GM12878 (cell line): ENCODE measurements around the gene POLR2F. TPM values are rescaled to one million over a fixed set of nuclear protein-coding genes. Genes with fewer than 3 reads are reported as not detected.
"Not testable (repeated sequence)": the region's sequence is repeated elsewhere in the genome, so short reads cannot be mapped to it uniquely, and the experiment has no call there.

Source experiments
- ATAC-seq: fragments of 200-7000 bp; cut with Tn5 transposase; 3 replicates; pipeline ENCODE4 v1.9.1; 2020; ENCODE audit warnings: mild to moderate bottlenecking, moderate library complexity
- BruUV-seq: library from RNA; stranded (reverse); fragments of 400-500 nt; replicated peaks from 2 replicates; lab custom pipeline; 2021; lab: Mats Ljungman, UMichigan
- CTCF ChIA-PET: fragments of 300-600 bp; sonication (Branson Sonifier 250); formaldehyde crosslinking; extraction: SDS; loops from one replicate; lab custom pipeline; 2021; ENCODE audit warnings: inconsistent platforms; lab: Yijun Ruan, JAX
- POLR2A ChIA-PET: fragments of 350-600 bp; formaldehyde crosslinking; extraction: SDS; loops from one replicate; lab custom pipeline; 2021; ENCODE audit warnings: inconsistent platforms; lab: Charles Lee
- RAD21 ChIA-PET: fragments of 300-600 bp; sonication (Branson Sonifier 250); formaldehyde crosslinking; loops from one replicate; lab custom pipeline; 2023; ENCODE audit warnings: antibody characterized with exemption; ENCODE audit not compliant: unreplicated experiment; lab: Charles Lee
- SMC1A ChIA-PET: fragments of 300-600 bp; sonication (Branson Sonifier 250); formaldehyde crosslinking; loops from one replicate; lab custom pipeline; 2023; ENCODE audit not compliant: unreplicated experiment, uncharacterized antibody; lab: Charles Lee
- DNase-seq: peaks from one replicate; pipeline ENCODE4 v3.0.0-alpha.2; 2011; ENCODE audit warnings: low read depth, low spot score
- FAIRE-seq: peaks from 3 replicates; lab custom pipeline; 2011; peaks lifted over from hg19 to GRCh38; lab: Jason Lieb, UNC
- H2AFZ ChIP-seq: 2 replicates; pipeline ENCODE4 v1.6.0; 2011; ENCODE audit warnings: low read depth, low read length, control low read depth; ENCODE audit not compliant: control insufficient read depth
- H3K27ac ChIP-seq: 2 replicates; pipeline ENCODE4 v1.5.1; 2011; ENCODE audit warnings: control low read depth; ENCODE audit not compliant: control insufficient read depth, insufficient read depth
- H3K27me3 ChIP-seq, 2 experiments: replicated peaks in 1 of 2; 2 replicates each; pipeline versions ENCODE4 v1.6.0 to v1.6.1; 2011; ENCODE audit warnings: low read length in 1 of 2; ENCODE audit not compliant: control insufficient read depth in 2 of 2, insufficient read depth in 2 of 2
- H3K36me3 ChIP-seq, 2 experiments: 2 replicates each; pipeline ENCODE4 v1.5.1; 2011; ENCODE audit warnings: low read length in 1 of 2; ENCODE audit not compliant: control insufficient read depth in 2 of 2, insufficient read depth in 2 of 2
- H3K4me1 ChIP-seq: 2 replicates; pipeline ENCODE4 v1.6.1; 2011; ENCODE audit warnings: mild to moderate bottlenecking, low read length, moderate library complexity, mixed read lengths; ENCODE audit not compliant: control insufficient read depth, insufficient read depth
- H3K4me2 ChIP-seq: 2 replicates; pipeline ENCODE4 v1.6.0; 2011; ENCODE audit warnings: control low read depth; ENCODE audit not compliant: control insufficient read depth, insufficient read depth
- H3K4me3 ChIP-seq: fragments of 200-600 bp; sonication (generic); 2 replicates; pipeline ENCODE4 v1.5.1; 2016
- H3K79me2 ChIP-seq: 2 replicates; pipeline ENCODE4 v1.6.0; 2011; ENCODE audit warnings: low read length; ENCODE audit not compliant: control insufficient read depth, insufficient read depth
- H3K9ac ChIP-seq: 2 replicates; pipeline ENCODE4 v1.8.0; 2011; ENCODE audit warnings: low read length, control low read depth, mixed read lengths; ENCODE audit not compliant: control insufficient read depth, insufficient read depth
- H3K9me3 ChIP-seq: replicated peaks from 3 replicates; pipeline ENCODE4 v1.5.1; 2011; ENCODE audit warnings: mild to moderate bottlenecking, low read length; ENCODE audit not compliant: control insufficient read depth, insufficient read depth
- H4K20me1 ChIP-seq: 2 replicates; pipeline ENCODE4 v1.6.0; 2011; ENCODE audit not compliant: control insufficient read depth, insufficient read depth
- BRCA1 ChIP-seq: IDR thresholded peaks from 2 replicates; pipeline ENCODE4 v1.6.1; 2011; ENCODE audit warnings: low read depth, low read length, improper control_type of control experiment
- KAT2A ChIP-seq: conservative IDR thresholded peaks from 2 replicates; pipeline ENCODE4 v1.6.1; 2011; ENCODE audit warnings: low read depth, low read length; ENCODE audit not compliant: control insufficient read depth
- PAX5 ChIP-seq: IDR thresholded peaks from 2 replicates; pipeline ENCODE4 v1.6.1; 2011; ENCODE audit warnings: low read depth, low read length, borderline replicate concordance
- POLR2AphosphoS5 ChIP-seq: IDR thresholded peaks from 2 replicates; pipeline ENCODE4 v1.6.1; 2011; ENCODE audit warnings: mild to moderate bottlenecking, low read length, inconsistent platforms
- SREBF1 ChIP-seq: IDR thresholded peaks from 2 replicates; pipeline ENCODE4 v1.6.1; 2012; ENCODE audit warnings: mild to moderate bottlenecking, low read length
- WGBS: methylation state at CpG from one replicate; pipeline ENCODE4 v1.1.6; 2016; ENCODE audit warnings: low lambda C conversion rate; ENCODE audit not compliant: insufficient replicate concordance, insufficient coverage; ENCODE audit errors: missing lambda C conversion rate; 5-methylcytosine and 5-hydroxymethylcytosine counted together
- in situ Hi-C: fragments of 300-500 bp; cut with MboI; formaldehyde crosslinking; loops from 9 replicates; pipeline ENCODE4 v1.14.3; 2018; ENCODE audit warnings: mixed read lengths
- intact Hi-C: fragments of 100-400 bp; cut with micrococcal nuclease; formaldehyde crosslinking; loops from one replicate; pipeline ENCODE4 v1.14.2; 2022; ENCODE audit not compliant: unreplicated experiment
- polyA plus RNA-seq, 11 experiments: library from polyadenylated mRNA; depleted of rRNA in 4 of 11; unstranded in 6 of 11; stranded (reverse) in 5 of 11; fragments of >200 nt; fragmentation: Nextera tagmentation in 4 of 11; fragmentation: Illumina TruSeq in 1 of 11; extraction: Ambion mirVana in 4 of 11; extraction: Trizol in 1 of 11; gene quantifications; 1 replicate in 1 of 11; 2 replicates in 10 of 11; pipeline versions ENCODE4 v1.2.1 to v1.2.3, GENCODE V29; 2011 to 2016; ENCODE audit warnings: inconsistent platforms in 2 of 11, missing spikeins in 2 of 11, low read depth in 1 of 11
- total RNA-seq, 4 experiments: library from RNA; depleted of rRNA in 3 of 4; stranded (reverse); fragments of >200 nt in 3 of 4; fragmentation: Illumina TruSeq in 1 of 4; extraction: Trizol in 1 of 4; gene quantifications; 2 replicates each; pipeline versions ENCODE4 v1.2.1 to v1.2.3, GENCODE V29; 2013 to 2021
- TF ChIP-seq, protein P1 (sequence below): IDR thresholded peaks from 2 replicates; pipeline ENCODE4 v1.6.1; 2012; ENCODE audit warnings: low read depth, low read length, improper control_type of control experiment

Gene POLR2F
- total and polyA plus RNA-seq, 10 of the 15 experiments (the other 5 are each of a cell fraction or from before 2014, with no cell fraction given): 71.9 to 218 (median 100.0) TPM

DNA sequence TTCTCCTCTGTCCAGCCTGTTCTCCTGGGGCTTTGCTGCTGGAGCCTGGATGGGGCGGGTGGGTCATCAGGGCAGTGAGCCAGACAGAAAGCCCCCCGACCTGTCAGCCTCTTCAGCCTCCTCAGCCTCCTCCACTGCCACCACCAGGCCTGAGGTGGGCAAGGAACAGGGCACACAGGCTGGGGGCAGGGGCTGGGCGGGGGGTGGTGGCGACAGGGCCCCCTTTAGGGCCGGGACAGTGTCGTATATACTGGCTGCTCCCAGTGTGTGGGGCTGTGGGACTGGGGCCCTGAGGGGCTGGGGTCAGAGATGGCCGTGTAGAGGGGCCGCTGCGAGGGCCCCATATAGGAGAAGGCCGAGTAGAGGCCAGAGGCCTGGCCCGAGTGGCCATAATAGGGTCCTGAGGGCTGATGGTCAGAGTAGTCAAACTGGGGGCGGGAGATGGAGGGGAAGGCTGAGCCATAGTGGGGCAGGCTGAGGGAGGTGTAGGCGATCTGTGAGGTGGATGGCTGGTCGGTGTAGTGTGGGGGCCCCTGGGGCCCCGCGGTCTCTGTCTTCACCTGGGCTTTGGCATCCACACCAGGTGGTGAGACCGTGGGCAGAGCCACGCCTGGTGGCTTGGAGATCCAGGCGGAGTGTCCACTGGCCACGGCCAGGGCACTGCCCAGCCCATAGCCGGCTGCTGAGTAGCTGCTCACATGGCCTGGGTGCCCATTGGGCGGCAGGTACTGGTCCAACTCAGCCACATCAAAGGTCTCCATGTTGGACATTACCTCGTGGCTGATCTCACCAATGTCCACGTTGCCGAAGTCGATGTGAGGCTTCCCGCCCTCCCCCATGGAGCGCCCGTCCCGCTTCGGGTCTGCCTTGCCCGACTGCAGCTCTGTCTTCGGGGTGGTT is 20.0 kb downstream of the POLR2F start:
- FAIRE-seq: no peak
- ChIA-PET SMC1A (no interaction called here), RAD21 (no interaction called here), CTCF (no interaction called here), POLR2A (no interaction called here)
- Histone ChIP-seq H3K79me2 (no peaks in the 10 kb centered on the region), H3K27me3 (no peaks in the 10 kb centered on the region), H3K4me1 (no peaks in the 10 kb centered on the region), H2AFZ (no peak overlapping the region), H4K20me1 (no peaks in the 10 kb centered on the region), H3K4me2 (no peak overlapping the region), H3K4me3 (no peak overlapping the region), H3K27ac (no peak overlapping the region), H3K36me3 (peaks cover 0 to under 1% of the 10 kb centered on the region in 2 experiments; a peak in 2 of 4 replicates), H3K9ac (no peak overlapping the region), H3K9me3 (no peaks in the 10 kb centered on the region)
- in situ Hi-C loops: no loop called here
- ATAC-seq: no peak
- no peak for TF ChIP-seq SREBF1
- TF ChIP-seq, protein P1, sequence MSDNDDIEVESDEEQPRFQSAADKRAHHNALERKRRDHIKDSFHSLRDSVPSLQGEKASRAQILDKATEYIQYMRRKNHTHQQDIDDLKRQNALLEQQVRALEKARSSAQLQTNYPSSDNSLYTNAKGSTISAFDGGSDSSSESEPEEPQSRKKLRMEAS: no peak
- TF ChIP-seq BRCA1: no peak
- TF ChIP-seq KAT2A: no peak
- TF ChIP-seq POLR2AphosphoS5: no peak
- TF ChIP-seq PAX5: no peak
- 94% methylated on average over 32 of the region's 33 CpGs for WGBS
- intact Hi-C loops: no loop called here
- BruUV-seq: no TSS peak
- no peak for DNase-seq

DNA sequence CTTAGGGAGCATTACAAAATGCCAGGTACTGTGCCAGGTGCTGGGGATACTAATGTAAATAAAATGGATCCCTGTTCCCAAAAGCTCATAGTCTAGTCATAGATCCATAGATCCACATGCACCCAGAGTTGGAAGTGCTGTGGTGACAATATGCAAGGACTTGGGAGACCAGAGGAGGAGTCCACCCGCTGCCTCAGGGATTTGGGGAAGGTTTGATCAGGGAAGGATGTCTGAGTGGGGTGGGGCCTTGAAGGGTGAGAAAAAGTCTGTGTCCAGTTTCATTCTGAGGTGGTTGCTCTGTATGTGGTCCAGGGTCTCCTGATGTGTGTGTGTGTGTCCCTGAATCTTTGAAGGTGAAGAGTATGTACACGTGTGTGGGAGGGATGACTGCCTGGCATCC is 21.7 kb downstream of the POLR2F start:
- RAD21 ChIA-PET: no interaction called here

DNA sequence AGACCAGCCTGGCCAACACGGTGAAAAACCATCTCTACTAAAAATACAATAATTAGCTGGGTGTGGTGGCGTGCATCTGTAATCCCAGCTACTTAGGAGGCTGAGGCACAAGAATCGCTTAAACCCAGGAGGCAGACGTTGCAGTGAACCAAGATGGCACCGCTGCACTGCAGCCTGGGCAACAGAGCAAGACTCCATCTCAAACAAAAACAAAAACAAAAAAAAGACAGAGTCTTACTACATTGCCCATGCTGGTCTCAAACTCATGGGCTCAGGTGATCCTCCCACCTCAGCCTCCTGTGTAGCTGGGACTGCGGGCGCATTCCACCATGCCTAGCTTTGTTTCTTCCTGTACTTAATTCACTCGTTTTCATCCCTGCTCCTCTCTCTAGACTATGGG is 22.5 kb downstream of the POLR2F start:
- in situ Hi-C loops, BruUV-seq: not testable (repeated sequence)
- POLR2A ChIA-PET: interaction anchor here (0.5 kb wide), 1 partner anchor 39 kb away, joined by 6 read pairs; no protein-coding TSS in a partner anchor

More for the DNA sequence above, 21.7 kb downstream of the POLR2F start:
- in situ Hi-C loops: no loop called here
- H4K20me1 ChIP-seq: no peaks in the 10 kb centered on the region
- H3K4me3 ChIP-seq: no peak overlapping the region
- no peaks in the 10 kb centered on the region for H3K4me1 ChIP-seq
- H3K4me2 ChIP-seq: no peak overlapping the region
- ATAC-seq: no peak
- no peaks in the 10 kb centered on the region for H3K9me3 ChIP-seq
- TF ChIP-seq KAT2A: no peak
- ChIA-PET POLR2A (interaction anchor here (1.0 kb wide), 1 partner anchor 21 kb away, joined by 4 read pairs; no protein-coding TSS in a partner anchor), CTCF (interaction anchor here (0.9 kb wide), 1 partner anchor 10 kb away, joined by 3 read pairs; no protein-coding TSS in a partner anchor), SMC1A (no interaction called here)
- no peak overlapping the region for H3K9ac ChIP-seq
- BruUV-seq: no TSS peak
- H3K36me3 ChIP-seq: no peaks in the 10 kb centered on the region
- no peak for DNase-seq
- H3K27ac ChIP-seq: no peak overlapping the region
- no peak overlapping the region for H2AFZ ChIP-seq
- FAIRE-seq: no peak
- no peaks in the 10 kb centered on the region for H3K27me3 ChIP-seq
- intact Hi-C loops: no loop called here
- H3K79me2 ChIP-seq: no peaks in the 10 kb centered on the region
- 53% methylated on average over 2 of the region's 2 CpGs for WGBS

More for the DNA sequence above, 22.5 kb downstream of the POLR2F start:
- H2AFZ ChIP-seq, H3K27ac ChIP-seq, H3K4me3 ChIP-seq, H3K4me2 ChIP-seq, intact Hi-C loops, H3K4me1 ChIP-seq, H4K20me1 ChIP-seq, FAIRE-seq, H3K27me3 ChIP-seq, RAD21 ChIA-PET, DNase-seq, H3K36me3 ChIP-seq, ATAC-seq, H3K79me2 ChIP-seq, H3K9me3 ChIP-seq, SMC1A ChIA-PET, H3K9ac ChIP-seq: not testable (repeated sequence)
- WGBS: 91% methylated on average over 8 of the region's 8 CpGs
- CTCF ChIA-PET: interaction anchor here (0.9 to 1.3 kb wide), 2 partner anchors 10 to 17 kb away, joined by 3 read pairs; no protein-coding TSS in a partner anchor
